ENCODE measurements around the gene ESRRB. TPM values are rescaled to one million over a fixed set of nuclear protein-coding genes. Genes with fewer than 3 reads are reported as not detected.

ESRRB gene
- total RNA-seq, 1 donor from 2014 or later = 0.12 TPM

- DNase-seq (ENCODE audit: low spot score, unreplicated experiment) = no peak
- no peaks in the 10 kb centered on the region for H3K4me1 Mint-ChIP-seq (ENCODE audit: low read depth)
- peaks cover 41% of the 10 kb centered on the region for H3K27me3 Mint-ChIP-seq
- H3K36me3 Mint-ChIP-seq (ENCODE audit: insufficient read depth) = no peaks in the 10 kb centered on the region
- H3K27ac Mint-ChIP-seq = no peak overlapping the region
- H3K4me3 Mint-ChIP-seq (ENCODE audit: low read depth) = no peak overlapping the region
- no peak for TF ChIP-seq CTCF (IDR thresholded peaks at IDR 0.05; ENCODE audit: unreplicated experiment)
- H3K9me3 Mint-ChIP-seq (ENCODE audit: low read depth) = no peaks in the 10 kb centered on the region
These were observed 126.3 kb downstream of the ESRRB start for GRCh38 chr14:76502219-76502618.

- Mint-ChIP-seq H3K4me1 (ENCODE audit: low read depth) (no peaks in the 10 kb centered on the region), H3K4me3 (ENCODE audit: low read depth) (no peak overlapping the region), H3K27me3 (peaks cover 41% of the 10 kb centered on the region), H3K9me3 (ENCODE audit: low read depth) (no peaks in the 10 kb centered on the region), H3K36me3 (ENCODE audit: insufficient read depth) (no peaks in the 10 kb centered on the region), H3K27ac (no peak overlapping the region)
- no peak for TF ChIP-seq CTCF (IDR thresholded peaks at IDR 0.05; ENCODE audit: unreplicated experiment)
- no peak for DNase-seq (ENCODE audit: low spot score, unreplicated experiment)
These were observed 126.7 kb downstream of the ESRRB start for GRCh38 chr14:76502638-76503037.

GRCh38 chr14:76509311-76509710, 133.4 kb downstream of the ESRRB start:
- no peaks in the 10 kb centered on the region for H3K36me3 Mint-ChIP-seq (ENCODE audit: insufficient read depth)
- H3K27ac Mint-ChIP-seq = no peak overlapping the region
- H3K9me3 Mint-ChIP-seq (ENCODE audit: low read depth) = no peaks in the 10 kb centered on the region
- peaks cover 49% of the 10 kb centered on the region for H3K27me3 Mint-ChIP-seq
- H3K4me1 Mint-ChIP-seq (ENCODE audit: low read depth) = peaks cover 14% of the 10 kb centered on the region
- TF ChIP-seq CTCF (IDR thresholded peaks at IDR 0.05; ENCODE audit: unreplicated experiment) = no peak
- DNase-seq (ENCODE audit: low spot score, unreplicated experiment) = no peak
- no peak overlapping the region for H3K4me3 Mint-ChIP-seq (ENCODE audit: low read depth)

GRCh38 chr14:76510181-76510580, 134.2 kb downstream of the ESRRB start:
- Mint-ChIP-seq H3K4me1 (ENCODE audit: low read depth) (peaks cover 14% of the 10 kb centered on the region), H3K4me3 (ENCODE audit: low read depth) (no peak overlapping the region), H3K27ac (no peak overlapping the region), H3K36me3 (ENCODE audit: insufficient read depth) (no peaks in the 10 kb centered on the region), H3K9me3 (ENCODE audit: low read depth) (no peaks in the 10 kb centered on the region), H3K27me3 (peaks cover 47% of the 10 kb centered on the region)
- no peak for TF ChIP-seq CTCF (IDR thresholded peaks at IDR 0.05; ENCODE audit: unreplicated experiment)
- DNase-seq (ENCODE audit: low spot score, unreplicated experiment) = no peak

- H3K9me3 Mint-ChIP-seq (ENCODE audit: low read depth) = no peaks in the 10 kb centered on the region
- H3K36me3 Mint-ChIP-seq (ENCODE audit: insufficient read depth) = no peaks in the 10 kb centered on the region
- peaks cover 25% of the 10 kb centered on the region for H3K27me3 Mint-ChIP-seq
- TF ChIP-seq CTCF (IDR thresholded peaks at IDR 0.05; ENCODE audit: unreplicated experiment) = no peak
- no peak overlapping the region for H3K27ac Mint-ChIP-seq
- H3K4me3 Mint-ChIP-seq (ENCODE audit: low read depth) = no peak overlapping the region
- no peak for DNase-seq (ENCODE audit: low spot score, unreplicated experiment)
- peaks cover 8% of the 10 kb centered on the region for H3K4me1 Mint-ChIP-seq (ENCODE audit: low read depth)
These were observed 138.5 kb downstream of the ESRRB start for GRCh38 chr14:76514213-76514998.

Data from progenitor cell of endocrine pancreas (in vitro differentiated cells).